Esophagus muscularis mucosa (tissue), 4 donors: ENCODE data around the gene ZBTB39.

Experiments
- EP300 ChIP-seq: sonication (generic); formaldehyde crosslinking; IDR thresholded peaks from one replicate; pipeline ENCODE4 v1.6.1; 2017; ENCODE audit warnings: antibody characterized with exemption
- POLR2A ChIP-seq: fragments of 450-650 bp; IDR thresholded peaks from one replicate; pipeline ENCODE4 v1.6.1; 2017; ENCODE audit warnings: antibody characterized with exemption, moderate library complexity, mild to moderate bottlenecking, low read depth
- POLR2AphosphoS5 ChIP-seq, 2 donors: sonication (generic); formaldehyde crosslinking; IDR thresholded peaks; one replicate each; pipeline ENCODE4 v1.6.1; 2017; ENCODE audit warnings: antibody characterized with exemption in 2 of 2
- TF ChIP-seq, protein P1 (sequence below), 3 experiments: fragments of 200-600 bp in 2 of 3; fragments of 450-650 bp in 1 of 3; sonication (generic) in 2 of 3; IDR thresholded peaks; one replicate each; pipeline ENCODE4 v1.5.1; 2017 to 2019; ENCODE audit warnings: antibody characterized with exemption in 3 of 3, mild to moderate bottlenecking in 2 of 3, moderate library complexity in 1 of 3

DNA sequence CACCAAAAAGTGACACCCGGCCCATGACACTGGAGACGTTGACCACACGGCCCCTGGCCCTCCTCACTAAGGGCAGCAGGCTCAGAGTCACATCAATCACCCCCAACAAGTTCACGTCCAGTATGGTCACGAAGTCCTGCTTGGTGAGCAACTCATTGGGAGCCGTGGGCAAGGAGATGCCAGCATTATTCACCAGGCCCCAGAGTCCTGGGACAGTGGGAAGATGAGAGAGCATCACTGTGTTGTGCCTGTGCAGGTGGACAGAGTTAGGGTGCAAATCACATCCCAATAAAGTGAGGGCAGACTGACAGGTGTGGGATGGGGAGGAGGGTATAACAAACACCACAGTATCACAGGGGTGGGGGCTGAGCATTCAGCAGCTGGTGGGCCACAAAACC lies 51.4 kb downstream of the ZBTB39 start:
- TF ChIP-seq EP300 (no peak), POLR2AphosphoS5 (IDR thresholded peaks at IDR 0.05) (no peak), POLR2A (no peak)
- TF ChIP-seq, protein P1, sequence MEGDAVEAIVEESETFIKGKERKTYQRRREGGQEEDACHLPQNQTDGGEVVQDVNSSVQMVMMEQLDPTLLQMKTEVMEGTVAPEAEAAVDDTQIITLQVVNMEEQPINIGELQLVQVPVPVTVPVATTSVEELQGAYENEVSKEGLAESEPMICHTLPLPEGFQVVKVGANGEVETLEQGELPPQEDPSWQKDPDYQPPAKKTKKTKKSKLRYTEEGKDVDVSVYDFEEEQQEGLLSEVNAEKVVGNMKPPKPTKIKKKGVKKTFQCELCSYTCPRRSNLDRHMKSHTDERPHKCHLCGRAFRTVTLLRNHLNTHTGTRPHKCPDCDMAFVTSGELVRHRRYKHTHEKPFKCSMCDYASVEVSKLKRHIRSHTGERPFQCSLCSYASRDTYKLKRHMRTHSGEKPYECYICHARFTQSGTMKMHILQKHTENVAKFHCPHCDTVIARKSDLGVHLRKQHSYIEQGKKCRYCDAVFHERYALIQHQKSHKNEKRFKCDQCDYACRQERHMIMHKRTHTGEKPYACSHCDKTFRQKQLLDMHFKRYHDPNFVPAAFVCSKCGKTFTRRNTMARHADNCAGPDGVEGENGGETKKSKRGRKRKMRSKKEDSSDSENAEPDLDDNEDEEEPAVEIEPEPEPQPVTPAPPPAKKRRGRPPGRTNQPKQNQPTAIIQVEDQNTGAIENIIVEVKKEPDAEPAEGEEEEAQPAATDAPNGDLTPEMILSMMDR (IDR thresholded peaks at IDR 0.05): no peak
